GM19099 (cell line): ENCODE data around the gene TMEM161B.

Source experiments
- POLR2A ChIP-seq: IDR thresholded peaks from 3 replicates; pipeline ENCODE4 v1.6.1; 2011; ENCODE audit warnings: low read depth; ENCODE audit not compliant: insufficient read length; ENCODE audit errors: extremely low read depth

Gene TMEM161B

GRCh38 chr5:88145221-88145610 is 123.4 kb downstream of the TMEM161B start:
- TF ChIP-seq POLR2A: no peak
